Lower leg skin (tissue), 4 donors: ENCODE measurements around the gene SYNE2. TPM values are rescaled to one million over a fixed set of nuclear protein-coding genes. Genes with fewer than 3 reads are reported as not detected.

Experiments
- DNase-seq, 2 donors: peaks; one replicate each; pipeline ENCODE4 v3.0.0-alpha.2; 2019; ENCODE audit warnings: low spot score in 2 of 2
- H3K4me3 ChIP-seq: fragments of 200-600 bp; sonication (generic); 2 replicates; pipeline ENCODE4 v1.5.1; 2017; ENCODE audit warnings: mild to moderate bottlenecking, low read depth; ENCODE audit not compliant: poor library complexity, severe bottlenecking
- POLR2A ChIP-seq, 2 donors: fragments of 450-650 bp; IDR thresholded peaks; one replicate each; pipeline ENCODE4 v1.6.1; 2016 to 2017; ENCODE audit warnings: antibody characterized with exemption in 2 of 2, mild to moderate bottlenecking in 1 of 2, moderate library complexity in 1 of 2
- WGBS, 2 donors: methylation state at CpG; one replicate each; pipeline ENCODE4 v1.1.5; 2018; 5-methylcytosine and 5-hydroxymethylcytosine counted together
- intact Hi-C: fragments of 100-400 bp; cut with DNase I; formaldehyde crosslinking; loops from one replicate; pipeline ENCODE4 v1.15.0; 2023; ENCODE audit warnings: low total_unique reads
- total RNA-seq, 4 donors: library from RNA; depleted of rRNA; stranded (reverse); fragments of >200 nt; gene quantifications; one replicate each; pipeline ENCODE4 v1.1.0, GENCODE V29; 2016
- TF ChIP-seq, protein P1 (sequence below), 3 donors: fragments of 450-650 bp; IDR thresholded peaks; one replicate each; pipeline ENCODE4 v1.5.1; 2016; ENCODE audit warnings: antibody characterized with exemption in 3 of 3, mild to moderate bottlenecking in 3 of 3, moderate library complexity in 2 of 3

Gene SYNE2
- total RNA-seq, 4 donors from 2014 or later: 200 to 479 (median 232) TPM

DNA sequence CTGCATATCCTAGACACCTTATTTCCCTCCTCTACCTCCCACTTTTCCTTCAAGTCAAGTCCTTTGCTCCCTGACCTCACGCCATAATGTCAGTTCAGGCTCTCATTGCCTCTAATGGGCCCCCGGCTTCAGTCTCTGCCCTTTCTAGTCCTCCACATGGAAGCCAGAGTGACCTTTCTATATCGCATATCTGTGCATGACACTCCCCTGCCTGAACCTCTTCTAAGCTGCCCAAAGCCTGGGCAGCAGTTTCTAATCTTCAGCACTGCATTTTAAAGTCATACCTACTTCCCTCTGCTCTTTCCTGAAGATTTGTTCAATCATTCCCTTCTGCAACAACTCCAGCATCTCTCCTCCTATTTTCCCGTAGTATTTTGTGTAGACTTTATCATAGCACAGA lies 395.9 kb downstream of the SYNE2 start:
- H3K4me3 ChIP-seq: no peak overlapping the region
- WGBS, 2 donors: 78 to 81% methylated on average over 4 of the region's 4 CpGs
- intact Hi-C loops: no loop called here
- no peak for TF ChIP-seq POLR2A (IDR thresholded peaks at IDR 0.05)
- TF ChIP-seq, protein P1, sequence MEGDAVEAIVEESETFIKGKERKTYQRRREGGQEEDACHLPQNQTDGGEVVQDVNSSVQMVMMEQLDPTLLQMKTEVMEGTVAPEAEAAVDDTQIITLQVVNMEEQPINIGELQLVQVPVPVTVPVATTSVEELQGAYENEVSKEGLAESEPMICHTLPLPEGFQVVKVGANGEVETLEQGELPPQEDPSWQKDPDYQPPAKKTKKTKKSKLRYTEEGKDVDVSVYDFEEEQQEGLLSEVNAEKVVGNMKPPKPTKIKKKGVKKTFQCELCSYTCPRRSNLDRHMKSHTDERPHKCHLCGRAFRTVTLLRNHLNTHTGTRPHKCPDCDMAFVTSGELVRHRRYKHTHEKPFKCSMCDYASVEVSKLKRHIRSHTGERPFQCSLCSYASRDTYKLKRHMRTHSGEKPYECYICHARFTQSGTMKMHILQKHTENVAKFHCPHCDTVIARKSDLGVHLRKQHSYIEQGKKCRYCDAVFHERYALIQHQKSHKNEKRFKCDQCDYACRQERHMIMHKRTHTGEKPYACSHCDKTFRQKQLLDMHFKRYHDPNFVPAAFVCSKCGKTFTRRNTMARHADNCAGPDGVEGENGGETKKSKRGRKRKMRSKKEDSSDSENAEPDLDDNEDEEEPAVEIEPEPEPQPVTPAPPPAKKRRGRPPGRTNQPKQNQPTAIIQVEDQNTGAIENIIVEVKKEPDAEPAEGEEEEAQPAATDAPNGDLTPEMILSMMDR (IDR thresholded peaks at IDR 0.05): no peak
- DNase-seq: no peak

- WGBS, 2 donors: 68 to 70% methylated on average over 7 of the region's 7 CpGs
- intact Hi-C loops: no loop called here
- DNase-seq: no peak
- no peak overlapping the region for H3K4me3 ChIP-seq
- TF ChIP-seq POLR2A (IDR thresholded peaks at IDR 0.05): no peak
- TF ChIP-seq, protein P1 (IDR thresholded peaks at IDR 0.05): no peak
Measured at GRCh38 chr14:64249363-64249762, 396.6 kb downstream of the SYNE2 start.

GRCh38 chr14:64253672-64254071 lies 400.9 kb downstream of the SYNE2 start:
- 75 to 76% methylated on average over 3 of the region's 3 CpGs for WGBS, 2 donors
- intact Hi-C loops: no loop called here
- no peak for TF ChIP-seq POLR2A (IDR thresholded peaks at IDR 0.05)
- TF ChIP-seq, protein P1 (IDR thresholded peaks at IDR 0.05): no peak
- no peak overlapping the region for H3K4me3 ChIP-seq
- no peak for DNase-seq

GRCh38 chr14:64255756-64256155 lies 403.0 kb downstream of the SYNE2 start:
- DNase-seq: no peak
- 66 to 89% methylated on average over 1 of the region's 1 CpG for WGBS, 2 donors
- intact Hi-C loops: no loop called here
- no peak overlapping the region for H3K4me3 ChIP-seq
- TF ChIP-seq POLR2A (IDR thresholded peaks at IDR 0.05): no peak
- TF ChIP-seq, protein P1 (IDR thresholded peaks at IDR 0.05): no peak

DNA sequence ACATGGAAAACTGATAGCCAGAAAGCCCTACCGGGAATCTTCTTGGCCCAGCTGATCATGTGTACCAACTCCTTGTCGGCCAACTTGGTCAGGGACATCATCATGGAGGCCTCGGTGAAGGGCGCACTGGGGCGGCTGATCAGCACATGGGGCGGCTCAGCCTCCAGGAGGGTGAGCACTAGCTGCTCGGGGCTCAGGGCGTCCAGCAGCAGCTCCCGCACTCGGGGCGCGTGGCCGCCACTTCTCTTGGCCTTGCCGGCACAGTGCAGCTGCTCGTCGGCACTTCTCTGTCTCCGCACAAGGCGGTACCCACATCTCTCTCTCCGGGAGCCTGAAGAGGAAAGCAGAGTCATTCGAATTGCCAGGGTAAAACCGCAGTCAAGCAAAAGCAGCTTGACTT lies 407.6 kb downstream of the SYNE2 start:
- H3K4me3 ChIP-seq: no peak overlapping the region
- intact Hi-C loops: no loop called here
- no peak for TF ChIP-seq POLR2A (IDR thresholded peaks at IDR 0.05)
- TF ChIP-seq, protein P1 (IDR thresholded peaks at IDR 0.05): no peak
- 93% methylated on average over 21 of the region's 21 CpGs for WGBS, 2 donors
- no peak for DNase-seq

DNA sequence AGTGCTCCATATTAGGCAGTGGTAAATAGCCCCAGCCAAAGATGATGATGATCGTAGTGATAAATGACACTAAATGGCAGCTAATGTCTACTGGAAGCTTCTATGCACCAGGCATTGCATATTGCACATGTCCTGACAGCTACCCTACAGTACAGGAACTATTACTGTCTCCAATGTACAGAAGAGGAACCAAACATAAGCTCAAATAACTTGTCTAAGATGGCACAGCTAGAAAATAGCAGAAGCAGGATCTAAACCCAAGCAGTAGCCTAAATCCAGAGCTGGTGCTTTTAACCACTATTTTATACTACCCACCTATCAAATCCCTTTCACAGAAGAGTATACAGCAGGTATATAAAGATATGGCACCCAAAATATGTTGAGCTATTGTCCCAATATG lies 412.4 kb downstream of the SYNE2 start:
- no peak overlapping the region for H3K4me3 ChIP-seq
- WGBS, 2 donors: 82 to 86% methylated on average over 1 of the region's 1 CpG
- intact Hi-C loops: no loop called here
- TF ChIP-seq, protein P1 (IDR thresholded peaks at IDR 0.05): no peak
- TF ChIP-seq POLR2A (IDR thresholded peaks at IDR 0.05): no peak
- no peak for DNase-seq
